ENCODE measurements around the gene ERMN.
A peak's percentile ranks its signal among the peaks of the same experiment; 100 is the strongest.

The ERMN gene

DNA sequence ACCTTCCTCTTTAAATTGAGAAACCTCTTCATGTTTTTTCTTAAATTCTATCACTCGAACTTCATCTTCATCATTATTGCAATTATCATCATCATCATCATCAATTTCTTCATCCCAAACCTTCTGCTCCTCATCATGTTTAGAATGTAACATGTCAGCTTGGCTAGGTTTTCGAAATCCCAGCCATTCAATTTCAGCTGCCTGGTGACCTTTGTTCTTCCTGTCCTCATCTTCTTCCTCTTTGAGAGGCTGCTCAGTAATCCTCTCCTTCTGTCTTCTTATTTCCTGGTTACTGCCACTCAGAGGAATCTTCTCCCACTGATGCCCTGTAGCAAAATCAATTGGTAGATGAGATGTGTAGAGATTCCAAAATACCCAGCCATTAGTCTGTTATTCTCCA lies 4.2 kb downstream of the ERMN start:
- Histone ChIP-seq H3K9ac (no peak overlapping the region), H3K4me2 (peak overlapping the region in 6 of 11 experiments; percentile 19 to 43 (median 32); a peak in 9 of 22 replicates), H4K20me1 (no peaks in the 10 kb centered on the region), H3K4me3 (no peak overlapping the region), H3K36me3 (peaks cover 0 to 27% (median 0%) of the 10 kb centered on the region in 11 experiments; a peak in 3 of 22 replicates), H3K4me1 (peaks cover 0 to 16% (median 9%) of the 10 kb centered on the region in 10 experiments; a peak in 10 of 20 replicates), H3K27me3 (no peaks in the 10 kb centered on the region), H3K27ac (no peak overlapping the region), H3K9me3 (replicated peaks in 1 of 11) (no peaks in the 10 kb centered on the region)
- TF ChIP-seq Cebpa-rat (IDR thresholded peaks at IDR 0.05): no peak

DNA sequence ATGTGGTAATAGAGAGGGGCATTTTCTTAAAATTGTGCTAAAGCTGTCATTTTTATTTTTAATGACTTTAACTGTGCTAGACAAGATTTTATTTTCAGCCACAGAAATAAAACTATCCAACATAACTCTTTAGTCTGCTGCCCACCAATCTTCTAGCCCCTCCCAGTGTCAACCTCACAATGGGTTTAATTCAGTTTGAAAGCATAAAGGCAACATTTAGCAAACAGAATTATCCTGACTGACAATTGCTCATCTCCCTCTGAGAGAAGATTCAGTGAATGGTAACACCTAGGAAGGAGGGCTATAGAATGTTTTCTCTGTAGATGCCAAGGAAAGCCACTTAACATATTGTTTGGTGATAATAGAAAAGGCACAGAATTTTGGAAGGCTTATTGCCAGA lies 5.2 kb downstream of the ERMN start:
- Histone ChIP-seq H3K9ac (no peak overlapping the region), H3K4me3 (no peak overlapping the region), H4K20me1 (no peaks in the 10 kb centered on the region), H3K27ac (no peak overlapping the region), H3K4me2 (no peak overlapping the region), H3K27me3 (no peaks in the 10 kb centered on the region), H3K36me3 (peaks cover 0 to 27% (median 0%) of the 10 kb centered on the region in 11 experiments; a peak in 3 of 22 replicates), H3K4me1 (peaks cover 0 to 16% (median 9%) of the 10 kb centered on the region in 10 experiments; a peak in 10 of 20 replicates), H3K9me3 (replicated peaks in 1 of 11) (no peaks in the 10 kb centered on the region)
- no peak for TF ChIP-seq Cebpa-rat (IDR thresholded peaks at IDR 0.05)

GRCh38 chr2:157319795-157320194 lies 5.8 kb downstream of the ERMN start:
- Histone ChIP-seq H3K4me3 (no peak overlapping the region), H3K36me3 (peaks cover 0 to 27% (median 0%) of the 10 kb centered on the region in 11 experiments; a peak in 3 of 22 replicates), H3K27ac (no peak overlapping the region), H3K4me1 (peaks cover 0 to 16% (median 9%) of the 10 kb centered on the region in 10 experiments; a peak in 10 of 20 replicates), H4K20me1 (no peaks in the 10 kb centered on the region), H3K4me2 (no peak overlapping the region), H3K9me3 (replicated peaks in 1 of 11) (no peaks in the 10 kb centered on the region), H3K9ac (no peak overlapping the region), H3K27me3 (no peaks in the 10 kb centered on the region)
- TF ChIP-seq Cebpa-rat (IDR thresholded peaks at IDR 0.05): no peak

DNA sequence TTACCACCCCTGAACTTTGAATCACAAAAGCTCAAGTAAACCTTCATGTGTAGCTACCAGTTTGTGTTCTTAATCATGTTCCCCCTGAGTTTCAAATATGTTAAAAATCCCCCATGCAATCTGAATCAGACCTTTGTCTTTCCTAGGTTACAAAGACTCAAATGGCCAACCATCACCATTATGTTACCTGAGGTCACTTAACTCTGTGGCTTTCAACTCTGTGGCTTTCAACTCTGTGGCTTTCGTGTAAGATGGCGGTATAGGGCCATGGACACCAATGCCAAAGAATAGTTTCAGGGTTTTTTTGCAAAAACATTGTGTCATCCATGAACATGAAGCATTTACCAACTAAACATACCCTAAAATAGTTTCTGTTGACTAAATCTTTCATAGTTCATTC lies 6.7 kb downstream of the ERMN start:
- H3K9me3 ChIP-seq (replicated peaks in 1 of 11): no peaks in the 10 kb centered on the region
- peaks cover 0 to 16% (median 9%) of the 10 kb centered on the region in 10 experiments; a peak in 10 of 20 replicates for H3K4me1 ChIP-seq
- TF ChIP-seq Cebpa-rat (IDR thresholded peaks at IDR 0.05): no peak
- H3K9ac ChIP-seq: no peak overlapping the region
- no peak overlapping the region for H3K4me3 ChIP-seq
- no peak overlapping the region for H3K4me2 ChIP-seq
- no peaks in the 10 kb centered on the region for H4K20me1 ChIP-seq
- H3K27me3 ChIP-seq: no peaks in the 10 kb centered on the region
- peaks cover 0 to 21% (median 0%) of the 10 kb centered on the region in 11 experiments; a peak in 2 of 22 replicates for H3K36me3 ChIP-seq
- H3K27ac ChIP-seq: no peak overlapping the region

GRCh38 chr2:157315901-157316300 lies 9.7 kb downstream of the ERMN start:
- no peak overlapping the region for H3K4me3 ChIP-seq
- no peak overlapping the region for H3K4me2 ChIP-seq
- no peaks in the 10 kb centered on the region for H3K9me3 ChIP-seq (replicated peaks in 1 of 11)
- no peak overlapping the region for H3K27ac ChIP-seq
- H3K36me3 ChIP-seq: peaks cover 0 to 12% (median 0%) of the 10 kb centered on the region in 11 experiments; a peak in 1 of 22 replicates
- no peak overlapping the region for H3K9ac ChIP-seq
- TF ChIP-seq Cebpa-rat (IDR thresholded peaks at IDR 0.05): no peak
- peaks cover 0 to 1% (median 0%) of the 10 kb centered on the region in 10 experiments; a peak in 3 of 20 replicates for H3K4me1 ChIP-seq
- no peaks in the 10 kb centered on the region for H3K27me3 ChIP-seq
- no peaks in the 10 kb centered on the region for H4K20me1 ChIP-seq

DNA sequence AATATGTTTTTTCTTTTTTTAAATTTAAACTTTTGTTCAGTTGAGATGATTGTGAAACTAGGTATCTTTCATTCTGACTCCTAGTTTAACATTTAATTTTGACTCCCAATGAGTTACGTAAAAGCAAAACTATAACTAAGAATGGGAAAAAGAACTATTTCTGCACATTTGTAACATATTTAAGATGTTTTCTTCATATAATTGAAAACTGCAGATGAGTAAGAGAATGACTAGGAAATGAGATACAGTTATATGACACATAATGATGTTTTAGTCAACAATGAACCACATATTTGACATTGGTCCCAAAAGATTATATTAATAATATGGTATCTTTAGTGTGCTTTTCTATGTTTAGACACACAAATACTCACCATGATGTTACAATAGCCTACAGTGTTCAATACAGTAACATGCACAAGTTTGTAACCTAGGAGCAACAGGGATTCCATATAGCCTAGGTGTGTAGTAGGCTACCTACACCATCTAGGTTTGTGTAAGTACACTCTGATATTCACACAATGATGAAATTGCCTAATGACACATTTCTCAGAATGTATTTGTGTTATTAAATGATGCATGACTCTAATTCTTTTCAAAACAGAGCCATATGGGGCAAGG lies 12.6 kb downstream of the ERMN start:
- Histone ChIP-seq H3K9me3 (replicated peaks in 1 of 11) (no peaks in the 10 kb centered on the region), H3K9ac (no peak overlapping the region), H3K27ac (no peak overlapping the region), H3K4me1 (no peaks in the 10 kb centered on the region), H3K27me3 (no peaks in the 10 kb centered on the region), H3K36me3 (no peaks in the 10 kb centered on the region), H3K4me3 (no peak overlapping the region), H3K4me2 (no peak overlapping the region), H4K20me1 (no peaks in the 10 kb centered on the region)
- no peak for TF ChIP-seq Cebpa-rat (IDR thresholded peaks at IDR 0.05)

- H3K4me2 ChIP-seq: no peak overlapping the region
- H3K27ac ChIP-seq: no peak overlapping the region
- H3K9ac ChIP-seq: no peak overlapping the region
- no peaks in the 10 kb centered on the region for H3K9me3 ChIP-seq (replicated peaks in 1 of 11)
- H3K4me1 ChIP-seq: peaks cover 0 to 7% (median 0%) of the 10 kb centered on the region in 10 experiments; a peak in 4 of 20 replicates
- TF ChIP-seq Cebpa-rat (IDR thresholded peaks at IDR 0.05): no peak
- H3K27me3 ChIP-seq: no peaks in the 10 kb centered on the region
- H3K4me3 ChIP-seq: no peak overlapping the region
- no peaks in the 10 kb centered on the region for H3K36me3 ChIP-seq
- no peaks in the 10 kb centered on the region for H4K20me1 ChIP-seq
Observed at GRCh38 chr2:157311706-157312105, 13.9 kb downstream of the ERMN start.

DNA sequence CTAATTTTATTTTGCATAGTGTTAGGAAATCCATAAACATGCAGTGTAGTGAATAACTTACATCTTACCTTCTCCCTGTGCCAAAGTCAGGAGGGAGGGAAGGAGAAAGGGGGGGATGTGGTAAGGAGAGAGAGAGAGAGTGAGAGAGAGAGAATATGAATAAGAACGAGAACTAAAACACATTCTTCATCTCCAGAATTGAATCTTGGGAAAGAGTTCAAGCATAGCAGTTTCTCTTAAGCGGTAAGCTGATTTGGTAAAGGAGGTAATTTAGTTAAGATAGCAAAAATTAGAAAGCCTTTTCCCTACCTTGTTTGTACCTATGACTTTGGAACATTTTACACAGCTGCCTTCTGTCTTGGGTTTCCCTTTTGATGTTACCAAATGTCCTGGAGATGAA lies 15.7 kb downstream of the ERMN start:
- H4K20me1 ChIP-seq: no peaks in the 10 kb centered on the region
- H3K27ac ChIP-seq: no peak overlapping the region
- H3K4me3 ChIP-seq: no peak overlapping the region
- no peak for TF ChIP-seq Cebpa-rat (IDR thresholded peaks at IDR 0.05)
- H3K9me3 ChIP-seq (replicated peaks in 1 of 11): no peaks in the 10 kb centered on the region
- no peak overlapping the region for H3K4me2 ChIP-seq
- no peaks in the 10 kb centered on the region for H3K27me3 ChIP-seq
- peaks cover 0 to 10% (median 0%) of the 10 kb centered on the region in 10 experiments; a peak in 4 of 20 replicates for H3K4me1 ChIP-seq
- H3K9ac ChIP-seq: no peak overlapping the region
- H3K36me3 ChIP-seq: no peaks in the 10 kb centered on the region

GRCh38 chr2:157307021-157307420 lies 18.6 kb downstream of the ERMN start:
- no peaks in the 10 kb centered on the region for H4K20me1 ChIP-seq
- no peak overlapping the region for H3K4me3 ChIP-seq
- peaks cover 0 to 10% (median 0%) of the 10 kb centered on the region in 10 experiments; a peak in 4 of 20 replicates for H3K4me1 ChIP-seq
- no peak overlapping the region for H3K27ac ChIP-seq
- H3K4me2 ChIP-seq: peak overlapping the region in 2 of 11 experiments; percentile 4 to 11; a peak in 1 of 22 replicates
- no peaks in the 10 kb centered on the region for H3K36me3 ChIP-seq
- H3K9ac ChIP-seq: no peak overlapping the region
- TF ChIP-seq Cebpa-rat (IDR thresholded peaks at IDR 0.05): no peak
- H3K27me3 ChIP-seq: no peaks in the 10 kb centered on the region
- H3K9me3 ChIP-seq (replicated peaks in 1 of 11): no peaks in the 10 kb centered on the region

- H4K20me1 ChIP-seq: no peaks in the 10 kb centered on the region
- no peak for TF ChIP-seq Cebpa-rat (IDR thresholded peaks at IDR 0.05)
- H3K27ac ChIP-seq: no peak overlapping the region
- H3K4me2 ChIP-seq: no peak overlapping the region
- peaks cover 0 to 12% (median 0%) of the 10 kb centered on the region in 10 experiments; a peak in 4 of 20 replicates for H3K4me1 ChIP-seq
- H3K9ac ChIP-seq: no peak overlapping the region
- no peaks in the 10 kb centered on the region for H3K36me3 ChIP-seq
- no peaks in the 10 kb centered on the region for H3K9me3 ChIP-seq (replicated peaks in 1 of 11)
- H3K27me3 ChIP-seq: no peaks in the 10 kb centered on the region
- no peak overlapping the region for H3K4me3 ChIP-seq
Observed at GRCh38 chr2:157305723-157306110, 19.9 kb downstream of the ERMN start.

Measured in BLaER1 treated with 17β-estradiol and CSF1 and Interleukin-3, amounts not matched to agents 10 nM and 100 nM (cell line).